ENCODE measurements around the gene UNC5C.

UNC5C gene

GRCh38 chr4:95386410-95386809 is 162.4 kb downstream of the UNC5C start:
- no peak for DNase-seq

DNA sequence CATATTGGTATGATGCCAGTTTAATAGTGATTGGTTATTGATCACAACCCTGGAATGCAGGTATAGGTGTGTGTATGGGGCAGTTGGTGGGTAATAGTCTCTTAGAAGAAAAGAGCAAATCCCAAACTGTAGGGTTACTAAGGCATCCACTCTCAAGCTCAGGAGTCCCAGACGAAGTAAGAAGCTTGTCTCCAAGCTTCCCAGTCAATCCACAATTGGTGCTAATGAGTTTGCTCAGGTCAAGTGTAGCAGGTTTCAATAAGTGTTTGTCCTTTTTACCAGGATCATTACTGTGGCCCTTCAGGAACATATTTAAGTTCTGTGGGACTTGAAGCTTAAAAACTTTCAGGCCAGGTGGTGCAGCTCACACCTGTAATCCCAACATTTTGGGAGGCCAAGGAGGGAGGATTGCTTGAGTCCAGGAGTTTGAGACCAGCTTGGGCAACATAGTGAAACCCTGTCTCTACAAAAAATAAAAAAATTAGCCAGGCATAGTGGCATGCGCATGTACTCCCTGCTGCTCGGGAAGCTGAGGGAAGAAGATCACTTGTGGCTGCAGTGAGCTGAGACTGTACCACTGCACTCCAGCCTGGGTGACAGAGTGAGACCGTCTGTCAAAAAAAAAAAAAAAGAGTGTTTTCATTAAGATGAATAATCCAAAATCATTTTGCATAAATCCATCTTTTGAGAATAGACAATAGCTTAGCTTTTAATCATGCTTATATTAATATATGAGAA is 166.8 kb downstream of the UNC5C start:
- no peak for DNase-seq

GRCh38 chr4:95379633-95380032 is 169.1 kb downstream of the UNC5C start:
- DNase-seq = no peak

- no peak for DNase-seq
Observed at GRCh38 chr4:95377366-95377900, 171.3 kb downstream of the UNC5C start.

GRCh38 chr4:95371476-95372224 is 177.1 kb downstream of the UNC5C start:
- DNase-seq = no peak

- DNase-seq = no peak
Observed at GRCh38 chr4:95367824-95368223, 180.9 kb downstream of the UNC5C start.

- DNase-seq = no peak
Observed at GRCh38 chr4:95363966-95364365, 184.8 kb downstream of the UNC5C start.

DNA sequence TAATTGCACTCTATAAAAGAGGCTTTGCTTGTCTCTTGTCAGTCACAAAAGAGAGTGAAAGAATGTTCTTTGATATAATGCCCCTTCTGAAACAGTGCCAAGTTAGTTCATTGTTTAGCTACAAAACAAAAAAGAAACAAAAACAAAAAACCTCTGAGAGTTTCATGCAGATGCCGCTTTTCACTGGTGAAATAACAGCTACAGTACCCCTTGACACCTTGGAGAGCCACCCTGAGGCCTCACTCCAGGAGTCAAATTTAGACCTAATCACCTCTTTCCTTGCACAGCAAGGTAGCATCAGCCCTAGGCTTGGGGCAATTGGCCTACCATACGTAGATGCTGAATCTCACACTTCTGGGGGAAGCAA is 185.2 kb downstream of the UNC5C start:
- DNase-seq = no peak

DNA sequence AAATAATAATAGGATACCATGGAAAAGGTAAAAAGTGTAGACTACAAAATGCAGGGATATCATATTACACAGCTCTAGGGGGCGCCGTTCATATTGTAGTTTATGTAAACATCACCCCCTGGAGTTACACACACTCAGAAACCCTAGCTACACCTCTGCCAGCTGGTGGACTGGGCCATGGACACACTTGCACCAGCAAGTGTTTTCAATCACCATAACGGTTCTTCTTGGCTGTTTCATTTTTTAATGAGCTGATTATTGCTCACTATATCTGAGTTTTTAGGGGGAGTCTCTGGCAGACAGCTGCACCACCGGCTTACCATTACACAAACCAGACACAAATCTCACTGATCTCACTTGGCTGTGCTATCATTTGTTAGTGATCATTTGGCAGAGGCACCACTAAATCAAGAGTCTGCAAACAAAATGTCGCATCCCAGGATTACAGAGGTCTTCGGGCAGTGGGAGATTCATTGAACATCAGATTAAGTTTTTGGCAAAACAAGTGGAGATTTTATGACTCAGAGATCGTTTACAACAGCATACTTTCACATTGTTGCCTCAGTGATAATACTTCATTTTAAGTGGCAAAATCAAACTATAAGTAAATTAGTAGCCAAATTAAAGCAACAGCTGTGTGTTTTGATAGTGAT is 185.7 kb downstream of the UNC5C start:
- peak; percentile 20 to 23 for DNase-seq

DNA sequence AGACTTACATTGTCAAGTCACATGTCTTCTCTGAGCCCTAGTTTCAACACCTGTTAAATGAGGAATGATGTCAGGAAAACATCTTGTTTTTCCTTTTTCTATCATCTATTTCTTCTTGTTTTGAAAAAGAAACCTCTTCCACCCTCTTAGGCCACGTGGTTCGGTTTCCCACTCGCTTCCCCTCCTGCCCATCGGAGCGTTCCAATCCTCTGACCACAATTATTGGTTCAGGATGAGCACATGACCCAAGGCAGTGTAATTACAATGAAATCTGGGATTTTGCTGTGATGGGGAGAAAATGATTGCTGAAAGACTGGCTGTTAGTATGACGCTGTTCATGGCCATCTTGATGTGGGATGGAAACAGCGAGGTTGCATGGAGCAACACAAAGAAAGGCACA is 186.7 kb downstream of the UNC5C start:
- DNase-seq = no peak

- no peak for DNase-seq
Observed at GRCh38 chr4:95361696-95361965, 187.1 kb downstream of the UNC5C start.

DNA sequence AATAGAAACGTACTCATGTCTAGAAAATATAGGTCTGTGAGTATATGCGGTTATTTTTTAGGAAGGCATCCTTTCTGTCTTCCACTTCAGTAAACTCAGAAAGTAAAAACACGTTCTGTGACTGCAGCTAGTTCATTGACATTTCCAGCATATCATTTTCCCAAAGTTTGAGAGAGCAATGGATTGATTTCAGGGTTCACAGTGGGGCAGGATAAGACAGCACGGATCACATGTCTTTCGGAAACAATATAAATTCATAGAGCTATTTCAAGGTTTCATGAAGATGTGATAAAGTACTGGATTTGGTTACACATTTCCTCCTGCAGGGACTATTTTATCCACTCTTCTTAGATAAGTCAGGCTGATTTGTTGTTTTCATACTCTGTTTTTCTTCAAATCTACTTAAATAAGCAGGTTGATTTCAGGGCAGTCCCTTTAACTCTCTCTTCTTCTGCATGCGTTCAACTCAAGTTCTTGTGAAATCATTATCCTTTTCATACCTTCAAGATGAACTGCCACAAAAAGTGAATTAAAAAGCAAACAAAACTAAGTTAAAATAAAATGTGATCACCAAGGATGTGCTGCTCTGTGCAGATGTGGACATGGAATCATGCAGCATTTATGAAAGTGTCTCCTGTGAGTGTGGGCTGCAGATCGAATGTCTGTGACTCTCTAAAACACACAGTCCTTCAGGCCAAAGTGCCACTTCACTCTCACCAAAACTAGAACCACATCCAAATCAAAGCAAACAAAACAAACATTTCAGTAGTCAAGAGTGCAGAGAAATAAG is 187.7 kb downstream of the UNC5C start:
- DNase-seq = no peak

DNA sequence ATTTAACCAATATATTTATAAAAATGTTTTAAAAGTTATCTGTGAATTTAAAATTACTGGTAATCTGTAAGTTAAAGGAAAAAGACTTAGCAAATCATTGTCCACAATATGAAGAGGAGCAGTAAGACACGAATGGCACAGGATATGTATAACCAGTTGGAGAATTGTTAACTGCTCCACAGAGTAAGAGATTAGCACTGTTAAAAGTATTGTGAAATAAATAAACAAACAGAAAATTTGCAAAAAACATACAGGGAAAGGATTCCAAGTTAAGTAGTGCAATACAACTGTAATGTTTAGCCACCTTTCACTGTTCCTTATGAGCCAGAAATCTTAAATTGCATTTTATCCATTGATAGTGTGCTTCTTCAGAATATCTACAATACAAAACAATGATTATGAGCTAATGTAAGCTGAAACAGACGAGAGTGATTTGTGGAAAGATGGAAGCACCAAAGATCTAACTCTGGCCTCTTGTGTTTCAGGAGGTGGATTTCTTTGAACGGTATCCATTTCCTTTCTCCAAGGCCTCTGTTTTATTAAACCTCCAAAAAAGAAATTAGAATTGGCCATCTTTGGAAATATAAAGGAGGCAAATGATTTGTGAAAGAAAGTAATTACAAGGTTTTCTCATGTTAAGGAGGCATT is 188.4 kb downstream of the UNC5C start:
- no peak for DNase-seq

DNA sequence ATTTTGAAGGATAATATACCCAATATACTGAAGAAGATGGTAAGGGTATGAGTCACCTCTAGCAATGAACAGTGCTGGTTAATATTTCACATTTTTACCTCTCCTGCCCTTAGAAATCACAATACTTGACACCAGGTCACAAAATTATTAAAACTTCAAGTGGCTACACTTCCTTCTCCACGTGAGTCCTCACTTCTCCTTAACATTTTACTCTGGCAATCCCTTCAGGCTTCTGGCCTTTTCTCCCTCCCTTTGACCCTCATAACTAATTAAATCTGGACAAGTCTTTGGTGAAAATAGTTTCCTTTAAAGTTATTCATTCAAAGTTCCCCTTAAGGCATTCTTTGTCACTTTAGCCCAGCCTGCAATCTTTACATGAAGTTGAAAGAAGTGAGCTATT is 190.4 kb downstream of the UNC5C start:
- DNase-seq = no peak

DNA sequence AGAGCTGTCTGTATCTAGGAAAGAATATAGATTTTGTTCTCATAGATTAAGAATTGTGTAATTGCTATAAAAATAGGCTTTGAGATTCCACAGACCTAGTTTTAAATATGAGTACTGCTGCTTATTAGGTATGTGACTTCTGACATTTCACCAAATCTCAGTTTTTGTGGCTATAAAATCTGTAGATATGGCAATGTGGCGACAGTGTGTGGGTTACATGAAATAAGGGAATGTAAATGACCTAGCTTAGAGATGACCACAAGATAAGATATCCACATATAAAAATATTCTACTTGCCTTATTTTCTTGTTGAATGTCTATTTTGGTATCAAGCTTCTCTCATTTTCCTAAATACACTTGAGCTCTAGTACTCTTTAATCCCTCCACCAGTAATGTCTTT is 193.8 kb downstream of the UNC5C start:
- DNase-seq = no peak

DNA sequence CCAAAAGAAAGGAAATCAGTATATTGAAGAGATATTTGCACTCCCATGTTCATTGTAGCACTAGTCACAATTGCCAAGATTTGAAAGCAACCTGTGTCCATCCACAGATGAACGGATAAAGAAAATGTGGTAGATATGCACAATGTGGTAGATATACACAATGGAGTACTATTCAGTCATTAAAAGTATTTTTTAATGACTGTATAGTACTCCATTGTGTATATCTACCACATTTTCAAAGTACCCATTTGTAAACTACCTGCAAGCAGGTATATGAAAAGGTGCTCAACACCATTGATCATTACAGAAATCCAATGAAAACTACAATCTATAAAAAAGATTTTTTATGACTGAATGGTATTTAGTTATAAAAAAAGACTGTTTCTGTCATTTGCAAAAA is 200.4 kb downstream of the UNC5C start:
- no peak for DNase-seq

- no peak for DNase-seq
Observed at GRCh38 chr4:95343235-95343634, 205.5 kb downstream of the UNC5C start.

- no peak for DNase-seq
Observed at GRCh38 chr4:95340191-95340590, 208.6 kb downstream of the UNC5C start.

- no peak for DNase-seq
Observed at GRCh38 chr4:95325665-95326064, 223.1 kb downstream of the UNC5C start.

DNA sequence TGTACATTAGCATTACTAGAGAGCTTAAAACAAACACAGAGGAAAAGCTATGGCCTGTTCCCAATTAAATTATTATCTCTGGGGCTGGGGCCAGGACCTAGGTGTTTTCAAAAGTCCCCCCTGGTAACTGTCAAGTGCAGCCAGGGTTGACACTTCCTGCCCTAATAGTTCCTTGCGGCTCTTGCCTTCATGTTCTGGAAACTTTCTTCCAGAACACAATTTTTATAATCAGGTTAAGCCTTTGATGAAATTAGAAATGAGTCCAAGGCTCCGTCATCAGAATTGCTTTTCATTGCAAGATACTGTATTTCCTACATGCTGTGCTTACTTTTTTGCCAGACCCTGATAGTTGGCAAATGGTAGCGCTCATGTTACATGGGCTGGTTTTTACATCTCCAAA is 229.6 kb downstream of the UNC5C start:
- no peak for DNase-seq

GRCh38 chr4:95318483-95318882 is 230.3 kb downstream of the UNC5C start:
- DNase-seq = no peak

DNA sequence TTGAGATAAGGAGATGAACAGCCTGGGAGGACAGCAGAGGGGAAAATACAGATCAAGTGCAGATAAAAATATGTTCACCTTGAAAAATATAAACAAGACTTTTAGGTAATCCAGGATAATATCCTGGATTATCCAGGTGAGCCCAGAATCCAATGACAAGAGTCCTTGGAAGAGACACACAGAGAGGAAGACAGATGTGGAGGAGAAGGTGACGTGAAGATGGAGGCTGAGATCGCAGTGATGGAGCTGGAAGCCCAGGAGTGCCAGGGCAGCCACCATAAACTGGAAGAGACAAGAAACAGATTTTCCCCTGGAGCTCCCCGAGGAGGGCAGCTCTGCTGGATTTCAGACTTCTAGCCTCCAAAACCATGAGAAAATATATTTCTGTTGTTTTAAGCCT is 230.7 kb downstream of the UNC5C start:
- DNase-seq = no peak
